ENCODE measurements around the gene FHIT. TPM values are rescaled to one million over a fixed set of nuclear protein-coding genes. Genes with fewer than 3 reads are reported as not detected.

FHIT gene
- total RNA-seq, 2 donors from 2014 or later = 10.4 to 15.8 TPM

DNA sequence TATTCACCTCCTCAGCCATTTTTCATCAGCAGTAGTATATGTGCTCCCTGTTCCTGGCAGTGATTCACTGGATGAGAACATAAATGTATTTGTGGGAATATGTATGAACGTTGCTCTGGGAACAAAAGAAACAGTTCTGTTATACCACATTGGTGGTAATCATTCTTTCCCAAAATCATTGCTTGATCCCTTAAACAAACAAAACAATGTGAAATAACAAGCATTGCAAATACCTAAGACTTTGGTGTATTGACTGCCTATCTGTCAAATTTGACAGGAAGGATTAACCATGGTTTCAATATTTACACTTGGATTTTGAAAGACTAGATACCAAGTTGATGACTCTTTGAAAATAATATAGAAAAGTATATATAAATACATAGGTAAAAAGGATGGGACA is 284.1 kb downstream of the FHIT start:
- Histone ChIP-seq H3K9me3 (peaks cover 0 to 3% (median 0%) of the 10 kb centered on the region in 3 donors), H3K36me3 (replicated peaks in 1 of 2; ENCODE audit: insufficient read depth in 1 of 2, low read depth in 2 of 2) (no peaks in the 10 kb centered on the region), H3K4me3 (no peak overlapping the region), H3K4me1 (no peaks in the 10 kb centered on the region), H3K27ac (no peak overlapping the region), H3K27me3 (no peaks in the 10 kb centered on the region)
- DNase-seq (no peak), ATAC-seq (no peak)
- 48 to 59% methylated on average over 1 of the region's 1 CpG for WGBS, 2 donors
- TF ChIP-seq, protein P1, sequence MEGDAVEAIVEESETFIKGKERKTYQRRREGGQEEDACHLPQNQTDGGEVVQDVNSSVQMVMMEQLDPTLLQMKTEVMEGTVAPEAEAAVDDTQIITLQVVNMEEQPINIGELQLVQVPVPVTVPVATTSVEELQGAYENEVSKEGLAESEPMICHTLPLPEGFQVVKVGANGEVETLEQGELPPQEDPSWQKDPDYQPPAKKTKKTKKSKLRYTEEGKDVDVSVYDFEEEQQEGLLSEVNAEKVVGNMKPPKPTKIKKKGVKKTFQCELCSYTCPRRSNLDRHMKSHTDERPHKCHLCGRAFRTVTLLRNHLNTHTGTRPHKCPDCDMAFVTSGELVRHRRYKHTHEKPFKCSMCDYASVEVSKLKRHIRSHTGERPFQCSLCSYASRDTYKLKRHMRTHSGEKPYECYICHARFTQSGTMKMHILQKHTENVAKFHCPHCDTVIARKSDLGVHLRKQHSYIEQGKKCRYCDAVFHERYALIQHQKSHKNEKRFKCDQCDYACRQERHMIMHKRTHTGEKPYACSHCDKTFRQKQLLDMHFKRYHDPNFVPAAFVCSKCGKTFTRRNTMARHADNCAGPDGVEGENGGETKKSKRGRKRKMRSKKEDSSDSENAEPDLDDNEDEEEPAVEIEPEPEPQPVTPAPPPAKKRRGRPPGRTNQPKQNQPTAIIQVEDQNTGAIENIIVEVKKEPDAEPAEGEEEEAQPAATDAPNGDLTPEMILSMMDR (IDR thresholded peaks at IDR 0.05) = no peak
- TF ChIP-seq POLR2A (IDR thresholded peaks at IDR 0.05) = no peak
- intact Hi-C loops (cut with DNase I) = no loop called here

- Histone ChIP-seq H3K9me3 (peaks cover 0 to 10% (median 0%) of the 10 kb centered on the region in 3 donors), H3K4me3 (no peak overlapping the region), H3K27ac (no peak overlapping the region), H3K4me1 (no peaks in the 10 kb centered on the region), H3K36me3 (replicated peaks in 1 of 2; ENCODE audit: insufficient read depth in 1 of 2, low read depth in 2 of 2) (no peaks in the 10 kb centered on the region), H3K27me3 (no peaks in the 10 kb centered on the region)
- intact Hi-C loops (cut with DNase I) = no loop called here
- 87 to 93% methylated on average over 1 of the region's 1 CpG for WGBS, 2 donors
- no peak for TF ChIP-seq POLR2A (IDR thresholded peaks at IDR 0.05)
- TF ChIP-seq, protein P1 (IDR thresholded peaks at IDR 0.05) = no peak
- no peak for ATAC-seq
- no peak for DNase-seq
Measured at GRCh38 chr3:60957541-60957940, 293.7 kb downstream of the FHIT start.

- WGBS, 2 donors = 86 to 88% methylated on average over 4 of the region's 4 CpGs
- Histone ChIP-seq H3K27me3 (no peaks in the 10 kb centered on the region), H3K36me3 (replicated peaks in 1 of 2; ENCODE audit: insufficient read depth in 1 of 2, low read depth in 2 of 2) (no peaks in the 10 kb centered on the region), H3K4me3 (no peak overlapping the region), H3K27ac (no peak overlapping the region), H3K9me3 (peaks cover 0 to 3% (median 0%) of the 10 kb centered on the region in 3 donors), H3K4me1 (no peaks in the 10 kb centered on the region)
- TF ChIP-seq, protein P1 (IDR thresholded peaks at IDR 0.05) = no peak
- TF ChIP-seq POLR2A (IDR thresholded peaks at IDR 0.05) = no peak
- intact Hi-C loops (cut with DNase I) = no loop called here
- no peak for DNase-seq
- no peak for ATAC-seq
Measured at GRCh38 chr3:60956729-60957128, 294.5 kb downstream of the FHIT start.

- ATAC-seq = no peak
- H3K27ac ChIP-seq = no peak overlapping the region
- no peak for DNase-seq
- no peaks in the 10 kb centered on the region for H3K4me1 ChIP-seq
- 92 to 96% methylated on average over 2 of the region's 2 CpGs for WGBS, 2 donors
- no peaks in the 10 kb centered on the region for H3K27me3 ChIP-seq
- intact Hi-C loops (cut with DNase I) = no loop called here
- TF ChIP-seq, protein P1 (IDR thresholded peaks at IDR 0.05) = no peak
- no peak for TF ChIP-seq POLR2A (IDR thresholded peaks at IDR 0.05)
- no peak overlapping the region for H3K4me3 ChIP-seq
- H3K9me3 ChIP-seq = no peaks in the 10 kb centered on the region
- no peaks in the 10 kb centered on the region for H3K36me3 ChIP-seq (replicated peaks in 1 of 2; ENCODE audit: insufficient read depth in 1 of 2, low read depth in 2 of 2)
Measured at GRCh38 chr3:60955034-60955433, 296.2 kb downstream of the FHIT start.

- WGBS, 2 donors = 59 to 65% methylated on average over 2 of the region's 2 CpGs
- Histone ChIP-seq H3K27ac (no peak overlapping the region), H3K4me1 (no peaks in the 10 kb centered on the region), H3K36me3 (replicated peaks in 1 of 2; ENCODE audit: insufficient read depth in 1 of 2, low read depth in 2 of 2) (no peaks in the 10 kb centered on the region), H3K27me3 (no peaks in the 10 kb centered on the region), H3K4me3 (no peak overlapping the region), H3K9me3 (no peaks in the 10 kb centered on the region)
- no peak for DNase-seq
- TF ChIP-seq, protein P1 (IDR thresholded peaks at IDR 0.05) = no peak
- TF ChIP-seq POLR2A (IDR thresholded peaks at IDR 0.05) = no peak
- ATAC-seq = no peak
- intact Hi-C loops (cut with DNase I) = no loop called here
Measured at GRCh38 chr3:60954048-60954447, 297.2 kb downstream of the FHIT start.
